GM10266 (cell line): ENCODE results near the gene RPL26.
"Not testable (repeated sequence)": the region's sequence is repeated elsewhere in the genome, so short reads cannot be mapped to it uniquely, and the experiment has no call there.

Experiments
- DNase-seq: peaks from one replicate; pipeline ENCODE4 v3.0.0; 2012; ENCODE audit errors: extremely low spot score
- TF ChIP-seq, protein P1 (sequence below): IDR thresholded peaks from 2 replicates; pipeline ENCODE4 v1.5.1; 2012; ENCODE audit warnings: mild to moderate bottlenecking, low read depth; ENCODE audit not compliant: control insufficient read depth, insufficient read depth; ENCODE audit errors: missing control alignments

RPL26 gene

GRCh38 chr17:8375738-8376259 is 7.2 kb downstream of the RPL26 start:
- no peak for DNase-seq
- TF ChIP-seq, protein P1, sequence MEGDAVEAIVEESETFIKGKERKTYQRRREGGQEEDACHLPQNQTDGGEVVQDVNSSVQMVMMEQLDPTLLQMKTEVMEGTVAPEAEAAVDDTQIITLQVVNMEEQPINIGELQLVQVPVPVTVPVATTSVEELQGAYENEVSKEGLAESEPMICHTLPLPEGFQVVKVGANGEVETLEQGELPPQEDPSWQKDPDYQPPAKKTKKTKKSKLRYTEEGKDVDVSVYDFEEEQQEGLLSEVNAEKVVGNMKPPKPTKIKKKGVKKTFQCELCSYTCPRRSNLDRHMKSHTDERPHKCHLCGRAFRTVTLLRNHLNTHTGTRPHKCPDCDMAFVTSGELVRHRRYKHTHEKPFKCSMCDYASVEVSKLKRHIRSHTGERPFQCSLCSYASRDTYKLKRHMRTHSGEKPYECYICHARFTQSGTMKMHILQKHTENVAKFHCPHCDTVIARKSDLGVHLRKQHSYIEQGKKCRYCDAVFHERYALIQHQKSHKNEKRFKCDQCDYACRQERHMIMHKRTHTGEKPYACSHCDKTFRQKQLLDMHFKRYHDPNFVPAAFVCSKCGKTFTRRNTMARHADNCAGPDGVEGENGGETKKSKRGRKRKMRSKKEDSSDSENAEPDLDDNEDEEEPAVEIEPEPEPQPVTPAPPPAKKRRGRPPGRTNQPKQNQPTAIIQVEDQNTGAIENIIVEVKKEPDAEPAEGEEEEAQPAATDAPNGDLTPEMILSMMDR, result no peak

GRCh38 chr17:8373856-8374255 is 9.1 kb downstream of the RPL26 start:
- DNase-seq, result not testable (repeated sequence)

GRCh38 chr17:8372422-8372821 is 10.6 kb downstream of the RPL26 start:
- no peak for DNase-seq
- TF ChIP-seq, protein P1, result no peak

DNA sequence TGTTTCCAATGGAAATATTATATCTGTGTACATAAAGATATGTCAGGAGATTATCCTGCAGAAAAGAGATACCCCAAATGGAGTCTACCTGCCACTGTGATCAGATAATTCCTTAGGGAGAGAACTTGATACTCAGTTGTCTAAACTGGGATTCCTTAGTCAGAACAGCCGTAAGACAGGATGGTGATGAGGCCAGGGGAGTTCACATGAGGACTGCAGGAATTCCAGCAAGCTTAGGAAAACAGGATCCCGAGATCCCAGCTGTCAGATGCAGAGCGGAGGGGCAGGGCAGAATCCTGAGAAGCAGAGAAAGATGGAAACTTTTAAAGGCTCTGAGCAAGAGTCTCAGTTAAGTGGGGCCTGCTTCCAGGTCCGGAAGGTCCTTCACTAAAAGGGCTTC is 11.2 kb downstream of the RPL26 start:
- TF ChIP-seq, protein P1, result no peak
- DNase-seq, result no peak

DNA sequence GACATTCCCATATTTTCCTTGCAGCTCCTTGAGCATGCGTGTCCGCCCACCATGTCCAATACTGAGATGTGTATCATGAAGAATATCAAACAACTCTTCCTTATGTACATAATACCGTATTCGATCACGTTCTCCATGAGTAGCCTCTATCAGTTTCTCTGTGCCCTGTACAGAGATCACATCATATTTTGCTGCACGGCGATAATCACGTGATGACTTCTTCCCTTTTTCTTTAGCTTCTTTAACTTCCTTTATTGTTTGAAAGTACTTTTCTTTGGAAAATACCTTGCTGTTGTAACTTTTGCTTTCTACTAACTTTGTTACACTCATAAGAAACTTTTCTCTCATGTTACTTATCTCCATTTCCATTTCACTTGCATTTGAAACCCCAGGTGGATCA is 13.0 kb downstream of the RPL26 start:
- DNase-seq, result no peak
- TF ChIP-seq, protein P1, result no peak

DNA sequence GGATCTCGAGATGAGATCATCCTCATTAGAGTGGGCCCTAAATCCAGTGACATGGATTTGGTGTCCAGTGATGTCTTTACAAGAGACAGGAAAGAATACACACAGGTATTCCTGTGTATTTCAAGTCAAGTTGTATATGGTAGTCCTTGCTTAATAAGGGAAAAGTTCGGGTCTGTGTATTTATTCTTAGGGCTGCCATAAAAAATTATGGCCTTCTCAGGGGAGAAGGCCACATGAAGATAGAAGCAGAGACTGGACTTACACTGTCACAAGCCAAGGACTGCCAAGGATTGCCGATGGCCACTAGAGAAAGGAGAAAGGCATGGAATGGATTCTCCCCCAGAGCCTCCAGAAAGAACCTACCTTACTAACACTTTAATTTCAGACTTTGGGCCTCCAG is 14.8 kb downstream of the RPL26 start:
- no peak for DNase-seq
- TF ChIP-seq, protein P1, result no peak

DNA sequence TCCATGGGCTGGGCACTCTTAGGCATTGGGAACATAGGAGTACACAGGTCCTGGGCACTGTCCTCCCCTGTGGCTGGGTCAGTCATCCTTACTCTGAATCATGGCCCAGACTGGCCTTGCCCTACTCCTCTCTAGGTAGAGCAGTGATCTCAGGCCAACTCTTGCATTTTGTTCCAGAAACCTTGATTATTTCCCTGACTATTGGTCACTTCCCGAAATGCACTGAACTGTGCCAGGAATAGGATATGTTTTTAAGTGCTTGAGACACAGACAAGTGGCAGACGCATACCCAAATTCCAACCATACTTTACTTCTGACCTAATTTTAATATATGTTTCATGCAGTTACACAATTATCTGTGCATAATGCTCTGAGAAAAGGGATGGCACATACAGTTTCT is 16.8 kb downstream of the RPL26 start:
- DNase-seq, result no peak
- TF ChIP-seq, protein P1, result no peak

DNA sequence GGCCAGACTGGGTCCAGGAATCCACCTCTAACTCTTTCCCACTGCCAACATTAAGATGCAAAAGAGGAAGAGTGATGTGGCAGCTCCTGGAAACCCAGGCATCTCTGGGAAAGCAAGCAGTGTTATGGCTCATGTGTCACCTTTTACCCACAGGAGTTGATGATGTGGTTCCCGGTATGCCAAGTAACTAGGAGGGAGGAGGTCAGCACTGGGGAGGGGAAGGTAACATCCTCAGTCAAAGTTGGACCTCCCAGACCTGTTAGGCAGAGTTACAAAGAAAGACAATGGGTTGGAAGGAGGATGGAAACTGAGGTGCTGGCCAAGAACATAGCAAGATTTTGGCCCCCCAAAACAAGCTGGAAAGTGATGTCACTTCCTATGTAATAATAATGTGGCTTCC is 17.9 kb downstream of the RPL26 start:
- no peak for DNase-seq
- TF ChIP-seq, protein P1, result no peak
